Coronary artery (tissue), 2 donors: ENCODE results near the gene FGGY.

ENCODE experiments used
- DNase-seq: peaks from one replicate; pipeline ENCODE4 v3.0.0-alpha.2; 2017; ENCODE audit warnings: low spot score
- H3K27ac ChIP-seq, 2 donors: fragments of 200-600 bp; sonication (generic); one replicate each; pipeline ENCODE4 v1.5.1; 2016 to 2019
- H3K4me3 ChIP-seq: fragments of 200-600 bp; sonication (generic); 2 replicates; pipeline ENCODE4 v1.5.1; 2016; ENCODE audit warnings: mild to moderate bottlenecking, moderate library complexity
- CTCF ChIP-seq: fragments of 200-600 bp; sonication (generic); IDR thresholded peaks from one replicate; pipeline ENCODE4 v1.5.1; 2019; ENCODE audit warnings: antibody characterized with exemption

Gene FGGY

GRCh38 chr1:59693406-59693805 lies 396.5 kb downstream of the FGGY start:
- no peak for DNase-seq
- Histone ChIP-seq H3K27ac (no peak overlapping the region), H3K4me3 (no peak overlapping the region)
- no peak for TF ChIP-seq CTCF

- TF ChIP-seq CTCF, result no peak
- Histone ChIP-seq H3K27ac (no peak overlapping the region), H3K4me3 (no peak overlapping the region)
- DNase-seq, result no peak
Measured at GRCh38 chr1:59695252-59695651, 398.4 kb downstream of the FGGY start.

GRCh38 chr1:59696421-59697115 lies 399.7 kb downstream of the FGGY start:
- Histone ChIP-seq H3K4me3 (no peak overlapping the region), H3K27ac (no peak overlapping the region)
- DNase-seq, result no peak
- TF ChIP-seq CTCF, result no peak

GRCh38 chr1:59697150-59697800 lies 400.4 kb downstream of the FGGY start:
- no peak overlapping the region for H3K27ac ChIP-seq
- no peak for DNase-seq
- H3K4me3 ChIP-seq, result no peak overlapping the region
- TF ChIP-seq CTCF, result no peak

- no peak for TF ChIP-seq CTCF
- H3K4me3 ChIP-seq, result no peak overlapping the region
- H3K27ac ChIP-seq, result no peak overlapping the region
- DNase-seq, result no peak
Measured at GRCh38 chr1:59698386-59698785, 401.5 kb downstream of the FGGY start.

GRCh38 chr1:59699227-59699847 lies 402.4 kb downstream of the FGGY start:
- peak; percentile 64 for TF ChIP-seq CTCF
- no peak overlapping the region for H3K4me3 ChIP-seq
- H3K27ac ChIP-seq, result no peak overlapping the region
- no peak for DNase-seq
